Muscle layer of colon (tissue), 2 donors: Measurements from ENCODE around the gene CDK5.
"Not testable (repeated sequence)": the region's sequence is repeated elsewhere in the genome, so short reads cannot be mapped to it uniquely, and the experiment has no call there.

Experiments used
- H3K27ac ChIP-seq: one replicate; pipeline ENCODE4 v1.7.0; 2013; ENCODE audit warnings: low read depth, mild to moderate bottlenecking, low read length, moderate library complexity
- H3K27me3 ChIP-seq, 2 donors: one replicate each; pipeline ENCODE4 v1.7.0; 2013; ENCODE audit warnings: low read length in 2 of 2, mild to moderate bottlenecking in 2 of 2; ENCODE audit not compliant: insufficient read depth in 2 of 2, control insufficient read depth in 1 of 2
- H3K36me3 ChIP-seq: one replicate; pipeline ENCODE4 v1.7.0; 2013; ENCODE audit warnings: mild to moderate bottlenecking, low read length; ENCODE audit not compliant: insufficient read depth
- H3K4me1 ChIP-seq: one replicate; pipeline ENCODE4 v1.7.0; 2013; ENCODE audit warnings: mild to moderate bottlenecking, low read length; ENCODE audit not compliant: insufficient read depth
- H3K4me3 ChIP-seq, 2 donors: one replicate each; pipeline ENCODE4 v1.7.0; 2013; ENCODE audit warnings: low read length in 2 of 2, low read depth in 1 of 2, mild to moderate bottlenecking in 1 of 2, moderate library complexity in 1 of 2
- H3K9ac ChIP-seq: one replicate; pipeline ENCODE4 v1.7.0; 2013; ENCODE audit warnings: low read length
- H3K9me3 ChIP-seq: one replicate; pipeline ENCODE4 v1.7.0; 2013; ENCODE audit warnings: mild to moderate bottlenecking, low read length
- donor health status: abdominal sarcoma.
- donor health status: Adenocarcinoma of cecum.

Gene CDK5

DNA sequence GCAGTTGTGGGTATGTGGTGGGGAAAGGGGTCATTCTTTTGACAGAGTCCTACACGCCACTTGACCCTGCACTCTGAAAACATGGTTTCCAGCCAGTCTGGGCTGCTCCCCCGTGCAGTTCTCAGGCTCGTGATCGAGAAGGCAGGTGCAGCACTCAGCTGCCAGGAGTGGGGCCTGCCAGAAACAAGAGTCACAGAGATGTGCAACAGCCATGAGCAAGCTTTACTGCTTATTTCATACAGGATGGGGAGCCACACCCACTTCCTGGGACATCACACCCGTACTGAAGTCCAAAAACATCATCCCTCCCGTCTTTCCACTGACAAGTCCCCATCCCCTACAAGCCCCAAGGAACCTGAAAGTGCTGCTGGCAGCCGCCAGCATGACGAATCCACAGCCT is 42.7 kb downstream of the CDK5 start:
- no peak overlapping the region for H3K27ac ChIP-seq
- peaks cover 30 to 69% of the 10 kb centered on the region in 2 donors for H3K27me3 ChIP-seq
- no peaks in the 10 kb centered on the region for H3K36me3 ChIP-seq
- H3K9me3 ChIP-seq: no peaks in the 10 kb centered on the region
- no peak overlapping the region for H3K4me3 ChIP-seq
- no peak overlapping the region for H3K9ac ChIP-seq
- peaks cover 13% of the 10 kb centered on the region for H3K4me1 ChIP-seq

GRCh38 chr7:151013733-151014497 is 43.8 kb downstream of the CDK5 start:
- Histone ChIP-seq H3K27ac (no peak overlapping the region), H3K9ac (no peak overlapping the region), H3K36me3 (no peaks in the 10 kb centered on the region), H3K9me3 (no peaks in the 10 kb centered on the region), H3K4me3 (peak overlapping the region in 1 of 2 donors; percentile 50), H3K4me1 (peaks cover 13% of the 10 kb centered on the region), H3K27me3 (peaks cover 30 to 66% of the 10 kb centered on the region in 2 donors)

- H3K4me3 ChIP-seq: no peak overlapping the region
- H3K27ac ChIP-seq: no peak overlapping the region
- peaks cover 30 to 69% of the 10 kb centered on the region in 2 donors for H3K27me3 ChIP-seq
- H3K4me1 ChIP-seq: peaks cover 11% of the 10 kb centered on the region
- no peak overlapping the region for H3K9ac ChIP-seq
- H3K9me3 ChIP-seq: no peaks in the 10 kb centered on the region
- H3K36me3 ChIP-seq: no peaks in the 10 kb centered on the region
These were observed 44.4 kb downstream of the CDK5 start for GRCh38 chr7:151013356-151013732.

DNA sequence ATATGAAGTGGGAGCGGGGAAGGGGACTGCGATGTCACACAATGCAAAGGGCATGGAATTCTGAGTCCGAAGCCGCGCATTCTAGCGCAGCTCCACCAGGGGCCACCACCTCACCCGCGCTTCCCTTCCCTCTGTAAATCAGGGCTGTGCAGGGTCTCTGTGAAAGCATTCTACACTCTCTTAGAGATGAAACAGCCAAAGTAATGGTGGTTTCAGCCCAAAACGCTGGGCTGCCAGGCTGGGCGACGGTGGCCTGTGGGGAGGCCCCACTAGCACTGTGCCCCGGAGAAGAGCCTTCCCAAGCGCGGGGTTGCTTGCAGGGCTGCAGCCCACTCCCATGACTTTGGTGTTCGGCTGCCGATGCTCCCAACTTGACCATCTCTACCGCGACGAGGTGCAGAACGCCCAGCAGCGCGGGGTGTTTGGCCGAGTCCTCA is 44.8 kb downstream of the CDK5 start:
- H3K9ac ChIP-seq: no peak overlapping the region
- H3K27me3 ChIP-seq: peaks cover 28 to 67% of the 10 kb centered on the region in 2 donors
- H3K4me1 ChIP-seq: peaks cover 6% of the 10 kb centered on the region
- H3K9me3 ChIP-seq: no peaks in the 10 kb centered on the region
- H3K27ac ChIP-seq: no peak overlapping the region
- H3K4me3 ChIP-seq: no peak overlapping the region
- H3K36me3 ChIP-seq: no peaks in the 10 kb centered on the region

DNA sequence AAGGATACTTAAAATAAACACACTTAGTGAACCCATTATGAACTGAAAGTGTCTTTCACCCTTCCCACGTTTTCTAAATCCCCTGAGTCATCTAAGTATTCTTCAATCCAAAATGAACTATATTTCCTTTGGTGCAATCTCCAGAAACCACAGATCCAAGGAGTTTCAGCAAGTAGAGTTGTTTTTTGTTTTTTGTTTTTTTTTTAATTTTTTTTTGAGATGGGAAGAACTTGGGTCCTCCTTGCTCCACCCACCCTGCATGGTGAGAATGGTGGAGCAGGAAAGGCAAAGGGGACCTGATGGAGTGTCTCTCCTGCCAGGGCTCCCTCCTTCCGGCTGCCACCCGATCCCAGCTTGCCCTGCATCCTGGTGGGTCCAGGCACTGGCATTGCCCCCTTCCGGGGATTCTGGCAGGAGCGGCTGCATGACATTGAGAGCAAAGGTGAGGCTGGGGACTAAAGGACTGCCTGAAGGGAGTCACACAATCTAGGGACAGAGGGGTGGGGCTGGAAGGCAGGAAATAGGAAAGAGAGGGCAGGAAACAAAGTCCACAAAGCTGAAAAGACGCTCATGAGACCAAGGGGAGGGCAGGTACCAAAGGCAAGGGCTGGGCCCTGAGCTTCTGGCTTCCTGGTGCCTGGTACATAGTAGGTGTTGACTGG is 45.5 kb downstream of the CDK5 start:
- Histone ChIP-seq H3K27ac (no peak overlapping the region), H3K27me3 (peaks cover 20 to 61% of the 10 kb centered on the region in 2 donors)

DNA sequence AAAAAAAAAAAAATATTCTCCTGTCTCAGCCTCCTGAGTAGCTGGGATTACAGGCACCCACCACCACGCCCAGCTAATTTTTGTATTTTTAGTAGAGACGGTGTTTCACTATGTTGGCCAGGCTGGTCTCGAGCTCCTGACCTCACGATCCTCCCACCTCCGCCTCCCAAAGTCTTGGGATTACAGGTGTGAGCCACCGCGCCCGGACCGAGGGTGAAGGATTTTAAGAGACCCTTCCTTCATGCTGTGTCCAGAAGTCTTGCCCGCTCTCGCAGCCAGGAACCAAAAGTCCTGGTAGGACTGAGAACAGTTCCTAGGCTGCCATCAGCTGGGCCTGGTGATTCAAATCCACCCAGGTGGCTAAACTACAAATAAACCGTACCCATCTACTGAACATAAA is 46.1 kb downstream of the CDK5 start:
- H3K27ac ChIP-seq, H3K9ac ChIP-seq, H3K36me3 ChIP-seq, H3K9me3 ChIP-seq, H3K4me3 ChIP-seq, H3K4me1 ChIP-seq: not testable (repeated sequence)
- peaks cover 18 to 56% of the 10 kb centered on the region in 2 donors for H3K27me3 ChIP-seq

More for the DNA sequence above, 45.5 kb downstream of the CDK5 start:
- Histone ChIP-seq H3K4me3 (no peak overlapping the region), H3K4me1 (no peaks in the 10 kb centered on the region), H3K9me3 (no peaks in the 10 kb centered on the region), H3K36me3 (no peaks in the 10 kb centered on the region), H3K9ac (no peak overlapping the region)

- Histone ChIP-seq H3K27me3 (peaks cover 18 to 50% of the 10 kb centered on the region in 2 donors), H3K4me1 (no peaks in the 10 kb centered on the region), H3K9me3 (no peaks in the 10 kb centered on the region), H3K4me3 (no peak overlapping the region), H3K27ac (no peak overlapping the region), H3K36me3 (no peaks in the 10 kb centered on the region), H3K9ac (no peak overlapping the region)
These were observed 46.6 kb downstream of the CDK5 start for GRCh38 chr7:151011097-151011409.

- H3K9ac ChIP-seq: no peak overlapping the region
- peaks cover 18 to 45% of the 10 kb centered on the region in 2 donors for H3K27me3 ChIP-seq
- no peaks in the 10 kb centered on the region for H3K36me3 ChIP-seq
- H3K9me3 ChIP-seq: no peaks in the 10 kb centered on the region
- no peak overlapping the region for H3K27ac ChIP-seq
- no peak overlapping the region for H3K4me3 ChIP-seq
- H3K4me1 ChIP-seq: no peaks in the 10 kb centered on the region
These were observed 47.2 kb downstream of the CDK5 start for GRCh38 chr7:151010307-151011096.

GRCh38 chr7:151010037-151010306 is 47.7 kb downstream of the CDK5 start:
- no peak overlapping the region for H3K27ac ChIP-seq
- H3K27me3 ChIP-seq: peaks cover 18 to 41% of the 10 kb centered on the region in 2 donors

GRCh38 chr7:151009327-151010036 is 48.2 kb downstream of the CDK5 start:
- no peaks in the 10 kb centered on the region for H3K4me1 ChIP-seq

More at GRCh38 chr7:151010037-151010306, 47.7 kb downstream of the CDK5 start:
- H3K36me3 ChIP-seq: no peaks in the 10 kb centered on the region
- no peak overlapping the region for H3K9ac ChIP-seq
- no peak overlapping the region for H3K4me3 ChIP-seq
- no peaks in the 10 kb centered on the region for H3K9me3 ChIP-seq
- H3K4me1 ChIP-seq: no peaks in the 10 kb centered on the region

More at GRCh38 chr7:151009327-151010036, 48.2 kb downstream of the CDK5 start:
- Histone ChIP-seq H3K4me3 (no peak overlapping the region), H3K27ac (no peak overlapping the region), H3K9ac (no peak overlapping the region), H3K36me3 (no peaks in the 10 kb centered on the region), H3K9me3 (no peaks in the 10 kb centered on the region), H3K27me3 (peaks cover 18 to 37% of the 10 kb centered on the region in 2 donors)
